Muscle of back (tissue), 13 donors: ENCODE measurements around the gene POM121C. TPM values are rescaled to one million over a fixed set of nuclear protein-coding genes. Genes with fewer than 3 reads are reported as not detected.
A peak's percentile ranks its signal among the peaks of the same experiment; 100 is the strongest.
"Not testable (repeated sequence)": the region's sequence is repeated elsewhere in the genome, so short reads cannot be mapped to it uniquely, and the experiment has no call there.

ENCODE experiments used
- DNase-seq, 3 donors: peaks; one replicate each; pipeline versions ENCODE4 v3.0.0 to v3.0.0-alpha.2; 2013
- long read RNA-seq, 9 donors: transcript quantifications; one replicate each; lab custom pipeline, GENCODE V29; 2026
- polyA plus RNA-seq, 10 donors: library from polyadenylated mRNA; unstranded; fragments of 120-200 nt; gene quantifications; one replicate each; pipeline ENCODE4 v1.2.1, GENCODE V29; 2013; ENCODE audit not compliant: insufficient read length in 10 of 10

Gene POM121C
- 10 to 100 TPM; 25.2 to 43.4 (median 36.0) TPM for polyA plus RNA-seq
- long read RNA-seq, donor 1, partial matches to known transcripts, result 0 of 1 reads
- long read RNA-seq, donor 1, other reads (novel, unspliced or antisense), result 0 of 1 reads
- long read RNA-seq, donor 2, partial matches to known transcripts, result 0 of 2 reads
- long read RNA-seq, donor 2, other reads (novel, unspliced or antisense), result 0 of 2 reads
- long read RNA-seq, donor 3, result 0 reads
- long read RNA-seq, donor 4, partial matches to known transcripts, result 0 of 1 reads
- long read RNA-seq, donor 4, other reads (novel, unspliced or antisense), result 0 of 1 reads
- long read RNA-seq, donor 5, partial matches to known transcripts, result 7 of 10 reads
- long read RNA-seq, donor 5, other reads (novel, unspliced or antisense), result 0 of 10 reads
- long read RNA-seq, donor 6, full-length matches to known transcripts, result 2 of 2 reads
- long read RNA-seq, donor 6, partial matches to known transcripts, result 0 of 2 reads
- long read RNA-seq, donor 6, other reads (novel, unspliced or antisense), result 0 of 2 reads
- long read RNA-seq, donor 7, partial matches to known transcripts, result 0 of 1 reads
- long read RNA-seq, donor 7, other reads (novel, unspliced or antisense), result 0 of 1 reads
- long read RNA-seq, donor 8, result 0 reads
- long read RNA-seq, donor 9, result 0 reads

- DNase-seq, result peak; percentile 88 to 95 (median 92)
Observed at GRCh38 chr7:75485979-75486643, at the start of gene POM121C. Gene POM121C (minus strand): TSS chr7:75486299. CDS start chr7:75441496, 44,803 bp downstream.

GRCh38 chr7:75534727-75535307 lies 48.7 kb upstream of the POM121C start:
- DNase-seq, result peak in 1 of 3 donors; percentile 33

GRCh38 chr7:75533926-75534325 lies 47.8 kb upstream of the POM121C start:
- DNase-seq, result no peak

- DNase-seq, result no peak
Observed at GRCh38 chr7:75532639-75533038, 46.5 kb upstream of the POM121C start.

- DNase-seq, result peak; percentile 13 to 23 (median 19)
Observed at GRCh38 chr7:75531359-75531821, 45.3 kb upstream of the POM121C start.

GRCh38 chr7:75527224-75527722 lies 41.2 kb upstream of the POM121C start:
- peak in 1 of 3 donors; percentile 40 for DNase-seq

- DNase-seq, result not testable (repeated sequence)
Observed at GRCh38 chr7:75521727-75522126, 35.6 kb upstream of the POM121C start.

- DNase-seq, result not testable (repeated sequence)
Observed at GRCh38 chr7:75518842-75519241, 32.7 kb upstream of the POM121C start.

GRCh38 chr7:75509033-75509432 lies 22.9 kb upstream of the POM121C start:
- not testable (repeated sequence) for DNase-seq

GRCh38 chr7:75492020-75492419 lies 5.9 kb upstream of the POM121C start, which contains the start of gene SPDYE5:
Gene SPDYE5 (plus strand): TSS chr7:75492320. CDS start chr7:75494048, 1,728 bp downstream.
- DNase-seq, result not testable (repeated sequence)

GRCh38 chr7:75485355-75485978 lies 632 bp downstream of the POM121C start:
- peak in 2 of 3 donors; percentile 9 to 45 for DNase-seq

GRCh38 chr7:75480313-75480712 lies 5.8 kb downstream of the POM121C start:
- DNase-seq, result not testable (repeated sequence)

GRCh38 chr7:75477457-75477856 lies 8.6 kb downstream of the POM121C start:
- DNase-seq, result not testable (repeated sequence)

- not testable (repeated sequence) for DNase-seq
Observed at GRCh38 chr7:75470166-75470565, 15.9 kb downstream of the POM121C start.

GRCh38 chr7:75460541-75460940 lies 25.6 kb downstream of the POM121C start:
- DNase-seq, result not testable (repeated sequence)

- not testable (repeated sequence) for DNase-seq
Observed at GRCh38 chr7:75458034-75458433, 28.1 kb downstream of the POM121C start.

GRCh38 chr7:75456403-75456802 lies 29.7 kb downstream of the POM121C start:
- DNase-seq, result not testable (repeated sequence)

- DNase-seq, result not testable (repeated sequence)
Observed at GRCh38 chr7:75452494-75452955, 33.6 kb downstream of the POM121C start.

GRCh38 chr7:75449946-75450345 lies 36.2 kb downstream of the POM121C start:
- DNase-seq, result not testable (repeated sequence)

GRCh38 chr7:75442465-75443111 lies 43.5 kb downstream of the POM121C start:
- DNase-seq, result peak; percentile 2 to 67 (median 20)
